ENCODE data around the gene SLC18A2. TPM values are rescaled to one million over a fixed set of nuclear protein-coding genes. Genes with fewer than 3 reads are reported as not detected.

Gene SLC18A2
- total RNA-seq, 1 donor from 2014 or later, result not detected

- DNase-seq (ENCODE audit: low read depth in 2 of 2), result no peak
Observed at GRCh38 chr10:117237401-117237991, 3.4 kb upstream of the SLC18A2 start.

- DNase-seq (ENCODE audit: low read depth in 2 of 2), result no peak
Observed at GRCh38 chr10:117239051-117239450, 1.9 kb upstream of the SLC18A2 start.

- no peak for DNase-seq (ENCODE audit: low read depth in 2 of 2)
Observed at GRCh38 chr10:117239721-117240620, 943 bp upstream of the SLC18A2 start.

GRCh38 chr10:117241541-117242462 lies 888 bp downstream of the SLC18A2 start:
- DNase-seq (ENCODE audit: low read depth in 2 of 2), result no peak

- DNase-seq (ENCODE audit: low read depth in 2 of 2), result no peak
Observed at GRCh38 chr10:117242463-117242832, 1.5 kb downstream of the SLC18A2 start.

- DNase-seq (ENCODE audit: low read depth in 2 of 2), result no peak
Observed at GRCh38 chr10:117246997-117247671, 6.2 kb downstream of the SLC18A2 start.

GRCh38 chr10:117248750-117249465 lies 8.0 kb downstream of the SLC18A2 start:
- DNase-seq (ENCODE audit: low read depth in 2 of 2), result no peak

GRCh38 chr10:117249493-117250093 lies 8.7 kb downstream of the SLC18A2 start:
- DNase-seq (ENCODE audit: low read depth in 2 of 2), result no peak

GRCh38 chr10:117250411-117250810 lies 9.5 kb downstream of the SLC18A2 start:
- no peak for DNase-seq (ENCODE audit: low read depth in 2 of 2)

- DNase-seq (ENCODE audit: low read depth in 2 of 2), result no peak
Observed at GRCh38 chr10:117253908-117254307, 13.0 kb downstream of the SLC18A2 start.

- DNase-seq (ENCODE audit: low read depth in 2 of 2), result no peak
Observed at GRCh38 chr10:117254338-117254737, 13.4 kb downstream of the SLC18A2 start.

GRCh38 chr10:117254774-117255735 lies 14.1 kb downstream of the SLC18A2 start:
- no peak for DNase-seq (ENCODE audit: low read depth in 2 of 2)

GRCh38 chr10:117255835-117256460 lies 15.0 kb downstream of the SLC18A2 start:
- DNase-seq (ENCODE audit: low read depth in 2 of 2), result no peak

- DNase-seq (ENCODE audit: low read depth in 2 of 2), result no peak
Observed at GRCh38 chr10:117256910-117257309, 16.0 kb downstream of the SLC18A2 start.

- no peak for DNase-seq (ENCODE audit: low read depth in 2 of 2)
Observed at GRCh38 chr10:117257721-117258120, 16.8 kb downstream of the SLC18A2 start.

GRCh38 chr10:117259279-117259678 lies 18.4 kb downstream of the SLC18A2 start:
- no peak for DNase-seq (ENCODE audit: low read depth in 2 of 2)

GRCh38 chr10:117260084-117260483 lies 19.2 kb downstream of the SLC18A2 start:
- no peak for DNase-seq (ENCODE audit: low read depth in 2 of 2)

GRCh38 chr10:117261501-117261900 lies 20.6 kb downstream of the SLC18A2 start:
- DNase-seq (ENCODE audit: low read depth in 2 of 2), result no peak
